HG03571 (cell line): ENCODE results near the gene OR4A47.
"Not testable (repeated sequence)": the region's sequence is repeated elsewhere in the genome, so short reads cannot be mapped to it uniquely, and the experiment has no call there.

Source experiments
- ATAC-seq: cut with Tn5 transposase; IDR thresholded peaks from one replicate; pipeline ENCODE4 v1.9.1; 2021; ENCODE audit not compliant: unreplicated experiment

Gene OR4A47

GRCh38 chr11:48488493-48488892 is at the start of gene OR4A47:
Gene OR4A47, plus strand, starts transcription at chr11:48488793. Its CDS starts 0 bp downstream, at chr11:48488793.
- ATAC-seq: not testable (repeated sequence)

GRCh38 chr11:48455909-48456308 is 32.7 kb upstream of the OR4A47 start:
- ATAC-seq: not testable (repeated sequence)

GRCh38 chr11:48473966-48474365 is 14.6 kb upstream of the OR4A47 start:
- not testable (repeated sequence) for ATAC-seq

- ATAC-seq: not testable (repeated sequence)
Measured at GRCh38 chr11:48474703-48475102, 13.9 kb upstream of the OR4A47 start.

GRCh38 chr11:48506169-48506568 is 17.6 kb downstream of the OR4A47 start:
- ATAC-seq: not testable (repeated sequence)

GRCh38 chr11:48538991-48539390 is 50.4 kb downstream of the OR4A47 start:
- ATAC-seq: no peak
